ENCODE measurements around the gene TREML4. TPM values are rescaled to one million over a fixed set of nuclear protein-coding genes. Genes with fewer than 3 reads are reported as not detected.

The TREML4 gene
- total and polyA plus RNA-seq, 10 of the 15 experiments (the other 5 are each of a cell fraction or from before 2014, with no cell fraction given) = not detected

DNA sequence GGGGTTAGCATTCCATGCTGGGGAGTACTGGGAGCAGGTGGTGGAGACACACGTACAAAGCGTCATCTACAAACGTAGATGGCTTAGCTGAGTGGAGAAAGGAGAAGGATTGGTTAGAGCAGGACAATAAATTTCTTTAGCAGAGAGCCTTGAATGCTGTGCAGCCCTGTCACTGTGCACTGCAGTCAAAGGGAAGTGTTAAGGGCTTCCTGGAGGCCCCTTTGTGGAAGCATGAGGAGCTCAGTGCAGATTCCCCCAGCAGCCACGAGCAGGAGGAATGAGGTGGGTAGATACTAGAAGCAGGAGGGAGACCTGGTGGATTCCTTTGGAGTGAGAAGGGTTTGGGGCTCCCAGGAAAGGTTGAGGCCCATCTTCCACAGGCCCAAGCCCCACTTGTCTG is 6.1 kb upstream of the TREML4 start:
- H3K27ac ChIP-seq (ENCODE audit: control insufficient read depth, insufficient read depth) = no peak overlapping the region
- peaks cover 2% of the 10 kb centered on the region; the same call in 1 of the 3 replicates for H3K9me3 ChIP-seq (replicated peaks; ENCODE audit: control insufficient read depth, insufficient read depth, low read length)
- CTCF ChIA-PET = no interaction called here
- H3K4me1 ChIP-seq (ENCODE audit: control insufficient read depth, insufficient read depth, low read length) = no peaks in the 10 kb centered on the region
- H3K27me3 ChIP-seq (replicated peaks in 1 of 2; ENCODE audit: control insufficient read depth in 2 of 2, insufficient read depth in 2 of 2, low read length in 1 of 2) = peaks cover 0 to under 1% of the 10 kb centered on the region in 2 experiments; a peak in 1 of 4 replicates
- RAD21 ChIA-PET (ENCODE audit: unreplicated experiment) = interaction anchor here (1.0 kb wide), 1 partner anchor 34 kb away, joined by 4 read pairs; no protein-coding TSS in a partner anchor
- H3K36me3 ChIP-seq (ENCODE audit: control insufficient read depth in 2 of 2, insufficient read depth in 2 of 2, low read length in 1 of 2) = no peaks in the 10 kb centered on the region
- FAIRE-seq = no peak
- no peaks in the 10 kb centered on the region for H3K79me2 ChIP-seq (ENCODE audit: control insufficient read depth, insufficient read depth, low read length)
- no peak overlapping the region for H3K4me3 ChIP-seq
- SMC1A ChIA-PET (ENCODE audit: uncharacterized antibody, unreplicated experiment) = interaction anchor here (1.1 kb wide), 1 partner anchor 30 kb away, joined by 3 read pairs; no protein-coding TSS in a partner anchor
- WGBS (ENCODE audit: insufficient coverage, insufficient replicate concordance, low lambda C conversion rate, missing lambda C conversion rate) = 17% methylated on average over 4 of the region's 4 CpGs
- no peaks in the 10 kb centered on the region for H4K20me1 ChIP-seq (ENCODE audit: control insufficient read depth, insufficient read depth)
- in situ Hi-C loops (cut with MboI) (no loop called here), intact Hi-C loops (cut with micrococcal nuclease; ENCODE audit: unreplicated experiment) (no loop called here)
- H2AFZ ChIP-seq (ENCODE audit: control insufficient read depth, low read depth, low read length) = no peak overlapping the region
- no peak overlapping the region for H3K9ac ChIP-seq (ENCODE audit: control insufficient read depth, insufficient read depth, low read length)
- DNase-seq (ENCODE audit: low read depth, low spot score) = no peak
- POLR2A ChIA-PET = no interaction called here
- BruUV-seq (replicated peaks) = no TSS peak
- H3K4me2 ChIP-seq (ENCODE audit: control insufficient read depth, insufficient read depth) = no peak overlapping the region
- no peak for ATAC-seq
- TF ChIP-seq NRF1 (conservative IDR thresholded peaks at IDR 0.05; ENCODE audit: low read depth, low read length) (no peak), TCF7 (IDR thresholded peaks at IDR 0.05; ENCODE audit: borderline replicate concordance) (no peak), BMI1 (IDR thresholded peaks at IDR 0.05; ENCODE audit: borderline replicate concordance) (no peak), MYC (IDR thresholded peaks at IDR 0.05; ENCODE audit: insufficient read depth, insufficient read length, insufficient replicate concordance, low read length, severe bottlenecking) (no peak), FOS (IDR thresholded peaks at IDR 0.05; ENCODE audit: borderline replicate concordance, extremely low read depth, insufficient read length) (no peak), CBX3 (IDR thresholded peaks at IDR 0.05; ENCODE audit: borderline replicate concordance, low read depth) (no peak), IKZF1 (conservative IDR thresholded peaks at IDR 0.05) (no peak), HSF1 (IDR thresholded peaks at IDR 0.05; ENCODE audit: low read depth, low read length) (no peak), POLR2AphosphoS2 (IDR thresholded peaks at IDR 0.05; ENCODE audit: low read depth, low read length) (no peak), GATAD2B (conservative IDR thresholded peaks at IDR 0.05; ENCODE audit: low read depth) (no peak), SUPT20H (IDR thresholded peaks at IDR 0.05; ENCODE audit: borderline replicate concordance, control insufficient read depth, low read depth, low read length) (no peak), RELA (IDR thresholded peaks at IDR 0.05; ENCODE audit: borderline replicate concordance, partially characterized antibody) (no peak), TARDBP (IDR thresholded peaks at IDR 0.05; ENCODE audit: borderline replicate concordance) (no peak), CBFB (IDR thresholded peaks at IDR 0.05; ENCODE audit: low read depth) (no peak), NFXL1 (IDR thresholded peaks at IDR 0.05; ENCODE audit: borderline replicate concordance) (no peak)
- TF ChIP-seq, protein P1, sequence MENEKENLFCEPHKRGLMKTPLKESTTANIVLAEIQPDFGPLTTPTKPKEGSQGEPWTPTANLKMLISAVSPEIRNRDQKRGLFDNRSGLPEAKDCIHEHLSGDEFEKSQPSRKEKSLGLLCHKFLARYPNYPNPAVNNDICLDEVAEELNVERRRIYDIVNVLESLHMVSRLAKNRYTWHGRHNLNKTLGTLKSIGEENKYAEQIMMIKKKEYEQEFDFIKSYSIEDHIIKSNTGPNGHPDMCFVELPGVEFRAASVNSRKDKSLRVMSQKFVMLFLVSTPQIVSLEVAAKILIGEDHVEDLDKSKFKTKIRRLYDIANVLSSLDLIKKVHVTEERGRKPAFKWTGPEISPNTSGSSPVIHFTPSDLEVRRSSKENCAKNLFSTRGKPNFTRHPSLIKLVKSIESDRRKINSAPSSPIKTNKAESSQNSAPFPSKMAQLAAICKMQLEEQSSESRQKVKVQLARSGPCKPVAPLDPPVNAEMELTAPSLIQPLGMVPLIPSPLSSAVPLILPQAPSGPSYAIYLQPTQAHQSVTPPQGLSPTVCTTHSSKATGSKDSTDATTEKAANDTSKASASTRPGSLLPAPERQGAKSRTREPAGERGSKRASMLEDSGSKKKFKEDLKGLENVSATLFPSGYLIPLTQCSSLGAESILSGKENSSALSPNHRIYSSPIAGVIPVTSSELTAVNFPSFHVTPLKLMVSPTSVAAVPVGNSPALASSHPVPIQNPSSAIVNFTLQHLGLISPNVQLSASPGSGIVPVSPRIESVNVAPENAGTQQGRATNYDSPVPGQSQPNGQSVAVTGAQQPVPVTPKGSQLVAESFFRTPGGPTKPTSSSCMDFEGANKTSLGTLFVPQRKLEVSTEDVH (IDR thresholded peaks at IDR 0.05; ENCODE audit: low read depth, partially characterized antibody) = no peak
- TF ChIP-seq, protein P2, sequence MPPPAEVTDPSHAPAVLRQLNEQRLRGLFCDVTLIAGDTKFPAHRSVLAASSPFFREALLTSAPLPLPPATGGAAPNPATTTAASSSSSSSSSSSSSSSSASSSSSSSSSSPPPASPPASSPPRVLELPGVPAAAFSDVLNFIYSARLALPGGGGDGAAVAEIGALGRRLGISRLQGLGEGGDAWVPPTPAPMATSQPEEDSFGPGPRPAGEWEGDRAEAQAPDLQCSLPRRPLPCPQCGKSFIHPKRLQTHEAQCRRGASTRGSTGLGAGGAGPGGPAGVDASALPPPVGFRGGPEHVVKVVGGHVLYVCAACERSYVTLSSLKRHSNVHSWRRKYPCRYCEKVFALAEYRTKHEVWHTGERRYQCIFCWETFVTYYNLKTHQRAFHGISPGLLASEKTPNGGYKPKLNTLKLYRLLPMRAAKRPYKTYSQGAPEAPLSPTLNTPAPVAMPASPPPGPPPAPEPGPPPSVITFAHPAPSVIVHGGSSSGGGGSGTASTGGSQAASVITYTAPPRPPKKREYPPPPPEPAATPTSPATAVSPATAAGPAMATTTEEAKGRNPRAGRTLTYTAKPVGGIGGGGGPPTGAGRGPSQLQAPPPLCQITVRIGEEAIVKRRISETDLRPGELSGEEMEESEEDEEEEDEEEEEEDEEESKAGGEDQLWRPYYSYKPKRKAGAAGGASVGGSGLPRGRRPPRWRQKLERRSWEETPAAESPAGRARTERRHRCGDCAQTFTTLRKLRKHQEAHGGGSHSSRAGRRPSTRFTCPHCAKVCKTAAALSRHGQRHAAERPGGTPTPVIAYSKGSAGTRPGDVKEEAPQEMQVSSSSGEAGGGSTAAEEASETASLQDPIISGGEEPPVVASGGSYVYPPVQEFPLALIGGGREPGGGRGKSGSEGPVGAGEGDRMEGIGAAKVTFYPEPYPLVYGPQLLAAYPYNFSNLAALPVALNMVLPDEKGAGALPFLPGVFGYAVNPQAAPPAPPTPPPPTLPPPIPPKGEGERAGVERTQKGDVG (CRISPR knock-in tag; IDR thresholded peaks at IDR 0.05) = no peak
